GM12873 (cell line): ENCODE results near the gene KCNG4.

Source experiments
- TF ChIP-seq, protein P1 (sequence below): IDR thresholded peaks from 2 replicates; pipeline ENCODE4 v1.5.1; 2012; ENCODE audit warnings: low read depth, mild to moderate bottlenecking, moderate library complexity, low read length, control low read depth; ENCODE audit not compliant: insufficient read depth; ENCODE audit errors: missing control alignments

The KCNG4 gene

GRCh38 chr16:84196101-84196500 is 43.7 kb downstream of the KCNG4 start:
- TF ChIP-seq, protein P1, sequence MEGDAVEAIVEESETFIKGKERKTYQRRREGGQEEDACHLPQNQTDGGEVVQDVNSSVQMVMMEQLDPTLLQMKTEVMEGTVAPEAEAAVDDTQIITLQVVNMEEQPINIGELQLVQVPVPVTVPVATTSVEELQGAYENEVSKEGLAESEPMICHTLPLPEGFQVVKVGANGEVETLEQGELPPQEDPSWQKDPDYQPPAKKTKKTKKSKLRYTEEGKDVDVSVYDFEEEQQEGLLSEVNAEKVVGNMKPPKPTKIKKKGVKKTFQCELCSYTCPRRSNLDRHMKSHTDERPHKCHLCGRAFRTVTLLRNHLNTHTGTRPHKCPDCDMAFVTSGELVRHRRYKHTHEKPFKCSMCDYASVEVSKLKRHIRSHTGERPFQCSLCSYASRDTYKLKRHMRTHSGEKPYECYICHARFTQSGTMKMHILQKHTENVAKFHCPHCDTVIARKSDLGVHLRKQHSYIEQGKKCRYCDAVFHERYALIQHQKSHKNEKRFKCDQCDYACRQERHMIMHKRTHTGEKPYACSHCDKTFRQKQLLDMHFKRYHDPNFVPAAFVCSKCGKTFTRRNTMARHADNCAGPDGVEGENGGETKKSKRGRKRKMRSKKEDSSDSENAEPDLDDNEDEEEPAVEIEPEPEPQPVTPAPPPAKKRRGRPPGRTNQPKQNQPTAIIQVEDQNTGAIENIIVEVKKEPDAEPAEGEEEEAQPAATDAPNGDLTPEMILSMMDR, result no peak

- TF ChIP-seq, protein P1, result no peak
These were observed 44.4 kb downstream of the KCNG4 start for GRCh38 chr16:84195201-84196093.

DNA sequence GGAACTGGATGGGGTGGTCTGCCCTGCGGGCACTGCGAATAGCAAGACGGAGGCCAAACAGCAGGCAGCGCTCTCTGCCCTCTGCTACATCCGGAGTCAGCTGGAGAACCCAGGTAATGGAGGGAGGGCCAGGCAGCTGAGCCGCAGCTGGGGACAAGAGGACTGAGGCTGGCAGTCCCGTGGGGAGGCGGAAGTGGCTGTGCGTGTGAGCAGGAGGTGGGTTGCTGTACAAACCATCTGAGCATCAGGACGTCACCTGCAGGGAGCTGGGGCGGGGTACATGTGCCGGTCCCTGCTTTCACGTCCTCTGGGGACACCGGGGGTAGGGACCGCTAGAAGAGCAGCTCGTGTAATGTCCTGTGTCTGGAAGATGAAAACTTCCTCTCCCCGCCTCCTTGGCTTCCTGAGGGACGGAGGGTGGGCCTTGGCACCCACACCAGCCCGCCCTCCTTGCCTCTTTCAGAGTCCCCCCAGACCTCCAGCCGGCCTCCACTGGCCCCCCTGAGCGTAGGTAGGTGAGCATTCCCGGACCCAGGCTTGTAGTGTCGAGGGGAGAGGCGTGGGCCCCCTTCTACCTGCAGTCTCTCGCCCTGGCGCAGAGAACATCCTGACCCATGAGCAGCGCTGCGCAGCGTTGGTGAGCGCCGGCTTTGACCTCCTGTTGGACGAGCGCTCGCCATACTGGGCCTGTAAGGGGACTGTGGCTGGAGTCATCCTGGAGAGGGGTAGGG is 45.2 kb downstream of the KCNG4 start:
- TF ChIP-seq, protein P1, result no peak

GRCh38 chr16:84194018-84194417 is 45.8 kb downstream of the KCNG4 start:
- TF ChIP-seq, protein P1, result no peak

GRCh38 chr16:84193480-84193879 is 46.3 kb downstream of the KCNG4 start:
- TF ChIP-seq, protein P1, result no peak

DNA sequence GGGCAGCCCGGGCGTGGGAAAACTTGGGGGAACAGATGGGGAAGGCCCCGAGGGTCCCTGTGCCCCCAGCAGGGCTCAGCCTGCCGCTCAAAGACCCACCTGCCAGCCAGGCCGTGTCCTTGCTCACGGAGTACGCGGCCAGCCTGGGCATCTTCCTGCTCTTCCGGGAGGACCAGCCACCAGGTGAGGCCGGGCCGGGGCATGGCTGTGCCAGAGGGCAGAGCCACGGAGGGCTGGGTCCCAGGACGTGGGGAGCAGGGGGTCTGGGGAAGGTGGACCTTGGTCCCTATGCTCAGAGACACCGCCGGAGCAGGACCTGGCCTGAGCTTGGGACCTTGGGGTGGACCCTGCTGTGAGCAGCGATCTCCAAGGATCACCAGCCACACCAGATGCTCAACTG is 48.3 kb downstream of the KCNG4 start:
- TF ChIP-seq, protein P1, result no peak

DNA sequence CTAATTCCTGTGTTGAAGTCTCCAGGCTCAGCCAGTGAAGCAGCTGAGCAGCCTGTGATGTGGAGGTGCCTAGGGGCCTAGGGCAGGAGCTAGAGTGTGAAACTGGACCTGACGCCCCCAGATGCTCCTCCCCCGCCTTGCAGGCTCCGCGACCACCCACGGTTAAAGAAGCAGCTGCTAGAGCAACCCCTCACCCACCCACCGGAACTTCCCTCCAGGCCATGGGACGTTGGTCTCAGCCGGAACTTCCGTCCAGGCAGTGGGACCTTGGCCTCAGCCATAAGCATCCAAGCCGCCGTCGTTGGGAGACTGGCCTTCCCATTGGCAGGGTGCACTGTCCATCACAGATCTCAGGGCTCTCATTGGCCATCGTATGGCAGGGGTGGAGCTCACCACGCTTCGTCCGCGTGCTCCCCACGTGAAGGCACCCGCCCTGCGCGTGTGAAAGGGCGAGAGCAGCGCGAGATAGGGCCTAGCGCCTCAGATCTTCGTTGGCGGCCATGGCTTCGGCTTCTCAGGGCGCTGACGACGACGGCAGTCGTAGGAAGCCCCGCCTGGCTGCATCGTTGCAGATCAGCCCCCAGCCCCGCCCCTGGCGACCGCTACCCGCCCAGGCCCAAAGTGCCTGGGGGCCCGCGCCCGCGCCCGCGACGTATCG is 49.0 kb downstream of the KCNG4 start, which contains the start of gene ADAD2:
Gene ADAD2, plus strand, starts transcription at position 427 of the 658 bp plus-strand sequence. Its CDS starts 74 bp downstream, at position 501.
- TF ChIP-seq, protein P1, result no peak
